Ovary (tissue), 3 donors: ENCODE results near the gene SMARCA4.

Experiments
- CTCF ChIP-seq, 3 donors: fragments of 450-650 bp in 2 of 3; fragments of 200-600 bp in 1 of 3; IDR thresholded peaks; one replicate each; pipeline versions ENCODE4 v1.5.1 to v1.8.0; 2016 to 2022; ENCODE audit warnings: antibody characterized with exemption in 3 of 3, mild to moderate bottlenecking in 1 of 3
- EP300 ChIP-seq: sonication (generic); formaldehyde crosslinking; IDR thresholded peaks from one replicate; pipeline ENCODE4 v1.6.1; 2017; ENCODE audit warnings: antibody characterized with exemption
- donor health status: DM: no; HTN: no; CAD: no.

- TF ChIP-seq CTCF (IDR thresholded peaks at IDR 0.05) (no peak), EP300 (no peak)
Observed at GRCh38 chr19:10918359-10918758, 42.5 kb upstream of the SMARCA4 start.
